ENCODE results near the gene SCFD2. TPM values are rescaled to one million over a fixed set of nuclear protein-coding genes. Genes with fewer than 3 reads are reported as not detected.

SCFD2 gene
- total and polyA plus RNA-seq, 2 experiments from 2014 or later: 30.7 to 33.2 TPM

- DNase-seq: peak; percentile 34
- no peaks in the 10 kb centered on the region for H3K27me3 ChIP-seq (replicated peaks; ENCODE audit: insufficient read depth)
- H3K4me3 ChIP-seq: no peak overlapping the region
- H3K4me1 ChIP-seq (ENCODE audit: insufficient read depth): peaks cover 3% of the 10 kb centered on the region; the same call in 1 of the 2 replicates
- H3K4me2 ChIP-seq (ENCODE audit: unreplicated experiment): no peak overlapping the region
- no peak overlapping the region for H3K27ac ChIP-seq
- no peaks in the 10 kb centered on the region for H3K9me2 ChIP-seq (ENCODE audit: insufficient read depth)
- no peaks in the 10 kb centered on the region for H3F3A ChIP-seq (ENCODE audit: insufficient read depth)
- H4K20me1 ChIP-seq (ENCODE audit: insufficient read depth): no peaks in the 10 kb centered on the region
- no peak for TF ChIP-seq EZH2phosphoT487 (IDR thresholded peaks at IDR 0.05; ENCODE audit: insufficient read depth, low read depth)
- no peak for TF ChIP-seq EZH2 (IDR thresholded peaks at IDR 0.05; ENCODE audit: insufficient read depth, poor library complexity, severe bottlenecking)
- no peaks in the 10 kb centered on the region for H3K79me2 ChIP-seq (ENCODE audit: insufficient read depth)
- H3K36me3 ChIP-seq (ENCODE audit: low read depth): no peaks in the 10 kb centered on the region
- in situ Hi-C loops (cut with MboI): no loop called here
- H2AFZ ChIP-seq: no peak overlapping the region
- no peak overlapping the region for H3K9ac ChIP-seq
- 67 to 68% methylated on average over 2 of the region's 2 CpGs for WGBS, 2 experiments (ENCODE audit: low coverage in 1 of 2, low lambda C conversion rate in 2 of 2, missing lambda C conversion rate in 2 of 2)
- H3K9me3 ChIP-seq (ENCODE audit: low read depth): no peaks in the 10 kb centered on the region
Observed at GRCh38 chr4:52884994-52885393, 480.9 kb downstream of the SCFD2 start.

- Histone ChIP-seq H3K9me3 (ENCODE audit: low read depth) (no peaks in the 10 kb centered on the region), H3K36me3 (ENCODE audit: low read depth) (no peaks in the 10 kb centered on the region), H3K4me1 (ENCODE audit: insufficient read depth) (peaks cover 3% of the 10 kb centered on the region; the same call in 1 of the 2 replicates), H4K20me1 (ENCODE audit: insufficient read depth) (no peaks in the 10 kb centered on the region), H3K4me2 (ENCODE audit: unreplicated experiment) (no peak overlapping the region), H3K4me3 (no peak overlapping the region), H3K9me2 (ENCODE audit: insufficient read depth) (no peaks in the 10 kb centered on the region), H3K9ac (no peak overlapping the region), H2AFZ (no peak overlapping the region), H3K79me2 (ENCODE audit: insufficient read depth) (no peaks in the 10 kb centered on the region), H3K27ac (no peak overlapping the region), H3K27me3 (replicated peaks; ENCODE audit: insufficient read depth) (no peaks in the 10 kb centered on the region), H3F3A (ENCODE audit: insufficient read depth) (no peaks in the 10 kb centered on the region)
- 90 to 97% methylated on average over 4 of the region's 4 CpGs for WGBS, 2 experiments (ENCODE audit: low coverage in 1 of 2, low lambda C conversion rate in 2 of 2, missing lambda C conversion rate in 2 of 2)
- no peak for DNase-seq
- TF ChIP-seq EZH2 (IDR thresholded peaks at IDR 0.05; ENCODE audit: insufficient read depth, poor library complexity, severe bottlenecking) (no peak), EZH2phosphoT487 (IDR thresholded peaks at IDR 0.05; ENCODE audit: insufficient read depth, low read depth) (no peak)
- in situ Hi-C loops (cut with MboI): no loop called here
Observed at GRCh38 chr4:52883707-52884669, 481.9 kb downstream of the SCFD2 start.

GRCh38 chr4:52883183-52883621, 482.7 kb downstream of the SCFD2 start:
- Histone ChIP-seq H3K9me2 (ENCODE audit: insufficient read depth) (no peaks in the 10 kb centered on the region), H3K9me3 (ENCODE audit: low read depth) (no peaks in the 10 kb centered on the region), H3K4me1 (ENCODE audit: insufficient read depth) (peaks cover 3% of the 10 kb centered on the region; the same call in 1 of the 2 replicates), H3K27ac (no peak overlapping the region), H3K27me3 (replicated peaks; ENCODE audit: insufficient read depth) (no peaks in the 10 kb centered on the region), H3K4me2 (ENCODE audit: unreplicated experiment) (no peak overlapping the region), H3K79me2 (ENCODE audit: insufficient read depth) (no peaks in the 10 kb centered on the region), H3K9ac (no peak overlapping the region), H2AFZ (no peak overlapping the region), H4K20me1 (ENCODE audit: insufficient read depth) (no peaks in the 10 kb centered on the region), H3K4me3 (no peak overlapping the region), H3K36me3 (ENCODE audit: low read depth) (no peaks in the 10 kb centered on the region), H3F3A (ENCODE audit: insufficient read depth) (no peaks in the 10 kb centered on the region)
- in situ Hi-C loops (cut with MboI): no loop called here
- no peak for DNase-seq
- no peak for TF ChIP-seq EZH2 (IDR thresholded peaks at IDR 0.05; ENCODE audit: insufficient read depth, poor library complexity, severe bottlenecking)
- no peak for TF ChIP-seq EZH2phosphoT487 (IDR thresholded peaks at IDR 0.05; ENCODE audit: insufficient read depth, low read depth)
- 86 to 94% methylated on average over 4 of the region's 4 CpGs for WGBS, 2 experiments (ENCODE audit: low coverage in 1 of 2, low lambda C conversion rate in 2 of 2, missing lambda C conversion rate in 2 of 2)

GRCh38 chr4:52880994-52881393, 484.9 kb downstream of the SCFD2 start:
- in situ Hi-C loops (cut with MboI): no loop called here
- WGBS, 2 experiments (ENCODE audit: low coverage in 1 of 2, low lambda C conversion rate in 2 of 2, missing lambda C conversion rate in 2 of 2): 94 to 100% methylated on average over 1 of the region's 1 CpG

More at GRCh38 chr4:52880994-52881393, 484.9 kb downstream of the SCFD2 start:
- H3K9me3 ChIP-seq (ENCODE audit: low read depth): no peaks in the 10 kb centered on the region
- no peak overlapping the region for H3K27ac ChIP-seq
- H3K27me3 ChIP-seq (replicated peaks; ENCODE audit: insufficient read depth): no peaks in the 10 kb centered on the region
- peaks cover 3% of the 10 kb centered on the region; the same call in 1 of the 2 replicates for H3K4me1 ChIP-seq (ENCODE audit: insufficient read depth)
- H3K36me3 ChIP-seq (ENCODE audit: low read depth): no peaks in the 10 kb centered on the region
- H3K79me2 ChIP-seq (ENCODE audit: insufficient read depth): no peaks in the 10 kb centered on the region
- no peak overlapping the region for H3K4me3 ChIP-seq
- no peaks in the 10 kb centered on the region for H3F3A ChIP-seq (ENCODE audit: insufficient read depth)
- H2AFZ ChIP-seq: no peak overlapping the region
- H3K9ac ChIP-seq: no peak overlapping the region
- TF ChIP-seq EZH2 (IDR thresholded peaks at IDR 0.05; ENCODE audit: insufficient read depth, poor library complexity, severe bottlenecking) (no peak), EZH2phosphoT487 (IDR thresholded peaks at IDR 0.05; ENCODE audit: insufficient read depth, low read depth) (no peak)
- no peak overlapping the region for H3K4me2 ChIP-seq (ENCODE audit: unreplicated experiment)
- no peaks in the 10 kb centered on the region for H4K20me1 ChIP-seq (ENCODE audit: insufficient read depth)
- DNase-seq: no peak
- no peaks in the 10 kb centered on the region for H3K9me2 ChIP-seq (ENCODE audit: insufficient read depth)
